ENCODE results near the gene EFHD1.
"Not testable (repeated sequence)": the region's sequence is repeated elsewhere in the genome, so short reads cannot be mapped to it uniquely, and the experiment has no call there.

The EFHD1 gene

DNA sequence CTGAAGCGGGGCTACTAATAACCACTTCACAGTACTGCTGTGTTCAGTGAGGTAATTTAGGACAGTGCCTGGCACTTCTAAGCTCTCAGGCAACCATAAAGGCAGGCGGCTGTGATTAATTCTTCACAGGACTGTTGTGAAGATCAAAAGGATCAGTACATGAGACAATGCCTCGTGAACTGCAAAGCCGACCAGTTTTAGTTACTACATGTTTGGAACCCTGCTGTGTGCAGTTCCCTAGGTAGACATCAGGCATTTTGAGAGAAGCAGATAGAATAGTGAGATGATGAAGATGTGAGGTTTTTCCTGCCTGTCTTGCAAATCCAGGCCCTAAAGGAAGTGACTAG, 19.1 kb downstream of the EFHD1 start:
- no peak for DNase-seq (ENCODE audit: low read depth)

DNA sequence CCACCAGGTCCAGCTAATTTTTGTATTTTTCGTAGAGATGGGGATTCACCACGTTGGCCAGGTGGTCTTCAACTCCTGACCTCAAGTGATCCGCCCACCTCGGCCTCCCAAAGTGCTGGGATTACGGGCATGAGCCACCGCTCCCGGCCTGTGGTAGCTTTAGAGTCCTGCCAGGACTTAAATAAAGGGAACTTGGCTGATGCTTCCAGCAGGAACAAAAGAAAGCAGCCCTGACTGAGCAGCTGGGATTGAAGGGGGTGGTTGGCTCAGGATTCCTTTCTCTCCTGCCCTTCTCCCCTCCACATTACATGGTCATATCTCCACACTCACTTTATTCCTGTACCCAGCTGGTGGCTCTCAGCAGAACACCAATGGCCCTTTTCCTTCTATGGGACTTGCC, 20.0 kb downstream of the EFHD1 start:
- DNase-seq (ENCODE audit: low read depth) = no peak

DNA sequence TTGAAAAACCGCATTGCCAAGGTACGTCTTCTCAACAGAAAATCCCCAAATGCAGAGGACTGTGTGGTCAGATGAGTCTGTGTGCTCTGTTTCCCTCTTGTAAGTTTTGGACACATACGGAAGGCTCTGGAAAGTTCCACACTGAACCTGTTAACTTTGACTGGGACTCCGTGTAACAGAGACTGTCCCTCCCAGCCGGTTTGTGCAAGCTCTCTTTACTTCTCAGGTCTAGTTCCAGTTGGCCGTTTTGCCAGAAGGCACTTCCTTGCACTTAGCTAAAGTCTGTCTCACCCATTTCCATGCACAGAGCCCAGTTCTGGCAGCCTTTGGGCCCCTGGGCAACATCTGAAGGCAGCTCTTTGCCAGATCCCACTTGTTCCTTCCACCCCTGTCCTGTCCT, 22.0 kb downstream of the EFHD1 start:
- no peak for DNase-seq (ENCODE audit: low read depth)

DNA sequence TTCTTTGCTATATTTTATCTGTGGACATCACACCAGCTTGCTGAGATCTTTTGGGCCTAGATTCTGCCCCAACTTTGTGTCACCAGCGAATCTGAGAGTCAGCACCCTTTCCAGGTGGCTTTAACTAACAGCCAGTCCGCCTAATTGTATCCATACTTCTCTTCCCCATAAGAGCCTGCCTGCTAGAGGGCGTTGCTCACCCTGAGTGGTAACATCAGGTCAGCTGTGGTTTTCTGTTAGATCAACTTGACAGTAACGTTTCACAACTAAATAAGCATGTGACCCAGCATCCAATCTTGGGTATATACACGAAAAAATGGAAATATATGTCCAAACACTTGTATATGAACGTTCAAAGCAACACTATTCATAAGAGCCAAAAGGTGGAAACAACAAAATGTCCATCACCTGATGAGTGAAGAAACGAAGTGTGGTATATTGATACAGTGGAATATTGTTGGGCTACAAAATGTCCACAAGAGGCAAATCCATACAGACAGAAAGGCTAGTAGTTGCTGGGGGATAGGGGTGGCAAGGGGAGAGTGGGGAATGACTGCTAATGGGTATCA, 24.9 kb downstream of the EFHD1 start:
- DNase-seq (ENCODE audit: low read depth) = no peak

DNA sequence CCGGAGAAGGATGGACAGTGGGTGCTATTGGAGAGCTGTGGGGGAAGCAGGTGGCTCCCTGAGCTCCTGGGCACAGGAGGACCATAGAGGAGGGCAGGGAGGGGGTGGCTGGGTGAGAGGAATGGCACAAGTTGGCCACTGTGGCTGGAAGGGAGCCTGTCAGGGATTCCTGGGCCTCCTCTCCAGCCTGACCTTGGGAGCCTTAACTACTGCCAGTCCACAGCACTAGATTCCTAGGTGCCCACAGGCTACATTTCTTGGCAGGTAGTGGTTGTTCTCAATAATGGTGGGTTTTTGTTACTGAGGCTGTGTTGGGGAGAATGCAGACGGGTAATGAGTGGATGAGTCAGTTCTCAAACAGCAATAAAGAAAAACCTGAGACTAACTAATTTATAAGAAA, 26.0 kb downstream of the EFHD1 start:
- no peak for DNase-seq (ENCODE audit: low read depth)

DNA sequence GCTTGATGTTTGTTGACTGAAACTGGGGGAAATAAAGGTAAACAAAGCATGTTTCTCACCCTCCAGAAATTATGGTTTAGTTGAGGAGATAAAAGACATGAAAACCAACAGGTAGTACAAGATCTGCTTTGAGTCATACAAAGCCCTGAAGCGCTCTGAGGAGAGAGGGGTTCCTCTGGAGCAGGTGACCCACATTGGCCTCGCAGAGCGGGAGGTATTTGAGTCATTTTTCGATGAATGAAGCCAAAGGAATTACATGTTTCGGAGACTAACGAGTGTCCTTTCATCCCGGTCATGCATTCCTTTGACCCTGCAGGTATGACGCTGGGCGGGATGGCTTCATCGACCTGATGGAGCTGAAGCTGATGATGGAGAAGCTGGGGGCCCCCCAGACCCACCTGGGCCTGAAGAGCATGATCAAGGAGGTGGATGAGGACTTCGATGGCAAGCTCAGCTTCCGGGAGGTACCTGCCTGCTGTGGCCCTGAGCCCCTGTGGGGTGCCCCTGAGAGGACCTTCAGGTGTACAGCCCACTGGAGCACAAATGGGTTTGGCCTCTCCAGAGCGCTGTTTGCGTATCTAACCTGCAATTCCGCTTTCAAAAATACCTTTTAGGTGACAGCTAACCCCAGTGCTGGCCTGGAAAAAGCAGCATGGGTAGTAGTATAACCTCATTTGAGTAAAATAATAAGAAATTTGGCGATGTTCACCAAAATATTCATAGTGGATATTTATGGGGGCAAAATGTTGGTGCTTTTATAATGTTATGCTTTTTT, 29.3 kb downstream of the EFHD1 start:
- DNase-seq (ENCODE audit: low read depth) = no peak

DNA sequence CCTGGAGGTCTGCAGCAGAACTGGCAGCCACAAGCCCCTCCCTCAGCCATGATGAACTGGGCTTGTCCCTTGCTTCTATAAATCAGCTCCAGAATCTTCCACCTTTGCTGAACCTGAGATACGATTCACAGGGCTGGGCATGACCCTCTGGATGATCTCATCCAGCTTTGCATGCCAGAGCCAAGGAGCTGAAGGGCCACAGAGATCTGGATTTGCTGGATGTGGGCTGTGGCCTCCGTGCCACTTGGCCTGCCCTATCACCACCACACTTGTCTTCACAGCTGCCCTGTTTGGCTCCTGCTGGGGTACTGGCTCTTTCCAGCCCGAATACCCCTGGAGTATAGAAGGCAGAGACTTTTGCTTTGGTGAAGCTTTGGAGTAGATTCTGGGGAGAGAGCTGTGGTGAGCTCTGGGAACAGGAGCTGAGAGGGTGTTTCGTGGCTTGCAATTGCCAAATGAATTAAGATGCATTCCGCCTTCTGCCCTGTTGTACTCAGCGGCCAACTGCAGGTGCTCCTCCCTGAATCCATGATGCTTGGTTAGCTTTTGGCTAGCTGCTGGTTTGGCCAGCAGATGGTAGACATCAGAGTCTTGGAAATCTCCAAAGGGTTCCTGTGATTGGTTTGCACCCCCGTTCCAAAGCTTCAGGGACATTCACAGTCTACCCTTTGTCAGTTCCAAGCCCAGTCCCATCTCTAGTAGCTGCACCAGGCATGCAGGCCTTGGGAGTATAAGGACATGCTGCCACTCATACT, 32.8 kb downstream of the EFHD1 start:
- no peak for DNase-seq (ENCODE audit: low read depth)

DNA sequence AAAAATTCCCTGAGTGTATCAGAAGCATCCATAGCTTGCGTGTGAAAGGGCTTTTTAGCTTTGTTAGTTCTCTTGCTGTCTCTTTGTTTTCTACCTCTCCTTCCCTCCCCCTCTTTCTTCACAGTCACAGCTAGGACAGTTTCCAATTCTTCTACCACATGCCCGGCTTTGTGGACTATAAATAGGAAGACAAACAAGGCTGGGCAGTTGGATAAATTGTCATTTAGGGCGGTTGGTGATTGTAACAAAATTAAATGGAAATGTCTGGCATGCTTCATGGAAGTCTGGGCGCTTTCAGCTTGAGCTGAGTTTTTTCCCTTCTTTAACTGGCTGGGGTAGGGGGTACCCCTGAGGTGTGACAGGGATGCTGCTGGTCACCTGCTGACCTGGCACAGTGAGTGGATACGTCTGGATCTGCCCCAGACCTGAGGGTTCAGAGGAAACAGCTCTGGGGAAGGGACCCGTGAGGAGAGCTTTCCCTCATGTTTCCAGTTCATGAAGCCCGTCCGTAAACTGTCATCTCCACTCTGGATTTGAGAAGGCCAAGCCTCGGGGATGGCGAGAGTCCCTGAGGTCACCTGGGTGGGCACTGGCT, 34.7 kb downstream of the EFHD1 start:
- DNase-seq (ENCODE audit: low read depth) = no peak

DNA sequence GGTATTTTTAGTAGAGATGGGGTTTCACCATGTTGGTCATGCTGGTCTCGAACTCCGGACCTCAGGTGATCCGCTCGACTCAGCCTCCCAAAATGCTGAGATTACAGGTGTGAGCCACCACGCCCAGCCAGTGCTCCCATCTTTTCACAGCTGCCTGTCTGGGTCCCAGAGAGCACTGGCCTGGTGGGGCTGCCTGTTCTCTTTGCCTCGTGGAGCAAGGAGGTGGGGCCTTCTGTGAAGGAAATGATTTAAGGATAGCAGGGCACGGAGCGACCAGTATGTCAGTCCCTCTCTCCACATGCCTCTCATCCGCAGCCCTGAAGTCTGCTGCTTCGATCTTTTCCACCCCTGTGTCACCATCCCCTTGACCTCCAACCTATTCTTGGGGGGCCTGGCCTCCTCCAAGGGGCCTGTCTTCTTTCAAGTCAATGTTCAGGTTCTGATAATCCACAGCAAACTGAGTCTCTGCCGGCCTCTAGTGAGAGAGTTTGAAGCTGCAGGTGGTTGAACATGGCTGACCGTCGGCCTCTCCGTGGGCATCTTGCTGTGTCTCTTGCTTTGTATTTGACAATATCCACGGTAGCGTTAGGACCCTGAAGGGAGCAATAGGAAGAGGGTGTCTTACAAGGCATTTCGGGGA, 35.5 kb downstream of the EFHD1 start:
- DNase-seq (ENCODE audit: low read depth) = no peak

DNA sequence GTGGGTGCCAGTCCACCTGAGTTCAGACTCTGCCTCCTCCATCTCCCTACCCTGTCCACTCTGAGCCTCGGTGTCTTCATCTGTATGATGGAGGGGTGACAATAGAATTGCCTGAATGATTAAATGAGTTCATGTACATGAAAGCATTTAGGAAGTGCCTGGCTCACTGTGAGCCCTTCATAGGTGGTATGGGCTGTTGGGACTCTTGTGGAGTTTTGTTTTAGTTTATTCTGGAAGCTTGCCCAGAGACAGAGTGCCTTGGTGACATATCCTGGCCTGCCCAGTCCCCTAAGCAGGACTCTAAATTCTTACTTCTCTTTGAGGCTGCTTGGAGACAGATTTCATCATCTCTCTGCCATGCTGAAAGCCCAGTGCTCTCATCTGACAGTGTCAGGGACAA, 39.2 kb downstream of the EFHD1 start:
- no peak for DNase-seq (ENCODE audit: low read depth)

DNA sequence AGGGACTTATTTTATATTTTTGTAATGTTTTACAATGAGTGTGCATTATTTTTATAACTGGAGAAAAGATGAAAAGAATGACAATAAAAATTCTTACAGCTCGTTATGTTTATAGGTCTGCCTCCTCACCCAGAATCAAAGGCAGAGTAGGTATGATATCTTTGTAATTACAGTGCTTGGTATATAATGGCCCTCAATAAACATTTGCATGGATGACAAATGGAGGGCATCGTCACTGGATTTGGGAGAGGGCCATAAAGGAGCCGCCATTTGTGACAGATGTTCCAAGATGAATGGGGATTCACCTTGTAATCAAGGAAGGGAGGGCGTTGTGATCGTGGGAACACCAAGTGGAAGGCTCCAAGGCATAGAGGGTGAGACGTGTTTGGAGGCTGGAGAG, 41.1 kb downstream of the EFHD1 start:
- no peak for DNase-seq (ENCODE audit: low read depth)

DNA sequence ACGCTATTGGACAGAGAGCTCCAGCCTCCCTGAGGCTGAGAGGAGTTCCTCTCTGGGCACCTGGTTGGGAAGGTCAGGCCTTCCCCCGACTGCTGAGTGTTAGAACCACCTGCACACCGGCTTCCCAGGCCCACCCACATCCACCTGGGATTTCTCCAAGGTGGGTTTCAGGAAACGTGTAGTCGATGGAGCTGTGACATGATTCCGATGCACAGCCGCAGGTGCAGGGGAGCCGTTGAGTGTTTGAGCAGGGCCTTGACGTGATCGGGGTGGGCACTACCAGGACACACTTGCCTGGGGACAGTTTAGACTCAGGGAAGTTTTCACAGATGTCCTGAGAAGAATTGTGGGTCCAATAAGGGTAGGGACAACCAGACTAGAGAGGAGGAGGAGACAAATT, 42.0 kb downstream of the EFHD1 start:
- DNase-seq (ENCODE audit: low read depth) = no peak

DNA sequence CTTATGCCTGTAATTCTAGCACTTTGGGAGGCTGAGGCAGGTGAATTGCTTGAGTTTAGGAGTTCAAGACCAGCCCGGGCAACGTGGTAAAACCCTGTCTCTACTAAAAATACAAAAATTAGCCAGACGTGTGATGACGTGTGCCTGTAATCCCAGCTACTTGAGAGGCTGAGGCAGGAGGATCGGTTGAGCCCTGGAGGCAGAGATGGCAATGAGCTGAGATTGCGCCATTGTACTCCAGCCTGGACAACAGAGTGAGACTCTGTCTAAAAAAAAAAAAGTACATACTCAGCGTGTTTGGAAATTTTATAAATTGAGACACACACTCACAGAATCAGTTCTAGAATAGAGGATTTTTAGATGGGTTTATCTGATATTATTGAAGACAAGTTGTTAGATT, 46.6 kb downstream of the EFHD1 start:
- DNase-seq (ENCODE audit: low read depth) = no peak

DNA sequence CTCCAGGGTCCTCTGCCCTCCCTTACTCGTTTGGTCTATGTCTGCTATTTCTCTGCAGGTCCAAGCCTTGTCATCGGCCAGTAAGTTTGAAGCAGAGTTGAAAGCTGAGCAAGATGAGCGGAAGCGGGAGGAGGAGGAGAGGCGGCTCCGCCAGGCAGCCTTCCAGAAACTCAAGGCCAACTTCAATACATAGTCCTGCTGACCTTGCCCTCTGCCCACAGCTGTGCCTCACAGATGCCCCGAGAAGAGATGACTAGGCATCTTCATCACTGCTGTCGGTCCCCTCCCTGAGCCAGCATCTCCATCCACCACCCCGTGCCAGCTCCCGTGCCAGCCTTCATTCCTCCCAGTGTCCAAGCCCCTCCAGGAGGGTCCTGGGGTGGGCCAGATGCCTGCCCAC, 48.1 kb downstream of the EFHD1 start:
- DNase-seq (ENCODE audit: low read depth) = no peak

DNA sequence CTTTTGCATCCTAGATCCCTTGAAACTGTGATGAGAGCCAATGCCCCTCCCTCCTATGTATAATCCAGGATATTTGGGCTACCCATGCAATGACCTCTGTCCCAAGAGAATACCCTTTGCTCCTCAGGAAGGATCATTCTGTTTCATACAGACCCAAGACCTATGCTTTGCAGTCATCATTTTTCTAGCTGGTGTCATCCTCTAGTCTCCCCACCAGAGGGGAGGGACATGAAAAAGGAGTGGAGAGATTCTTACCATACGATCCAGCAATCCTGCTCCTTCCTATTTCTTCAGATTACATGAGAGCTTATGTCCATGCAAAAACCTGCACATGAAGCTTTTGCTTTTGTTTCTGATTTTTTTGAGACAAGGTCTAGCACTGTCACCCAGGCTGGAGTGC, 50.0 kb downstream of the EFHD1 start:
- DNase-seq (ENCODE audit: low read depth) = no peak

DNA sequence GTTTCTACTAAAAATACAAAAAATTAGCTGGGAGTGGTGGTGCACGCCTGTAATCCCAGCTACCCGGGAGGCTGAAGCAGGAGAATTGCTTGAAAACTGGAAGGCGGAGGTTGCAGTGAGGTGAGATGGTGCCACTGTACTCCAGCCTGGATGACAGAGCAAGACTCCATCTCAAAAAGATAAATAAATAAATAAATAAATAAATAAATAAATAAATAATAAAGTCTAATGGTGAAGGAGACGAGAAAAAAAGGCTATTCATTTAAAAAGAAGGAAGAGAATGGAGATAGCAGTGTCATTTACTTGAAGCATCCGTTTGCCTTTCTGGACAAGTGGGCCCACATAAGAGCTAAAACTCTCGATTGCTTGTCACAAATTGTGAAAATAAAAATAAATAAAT, 52.0 kb downstream of the EFHD1 start:
- not testable (repeated sequence) for DNase-seq (ENCODE audit: low read depth)

DNA sequence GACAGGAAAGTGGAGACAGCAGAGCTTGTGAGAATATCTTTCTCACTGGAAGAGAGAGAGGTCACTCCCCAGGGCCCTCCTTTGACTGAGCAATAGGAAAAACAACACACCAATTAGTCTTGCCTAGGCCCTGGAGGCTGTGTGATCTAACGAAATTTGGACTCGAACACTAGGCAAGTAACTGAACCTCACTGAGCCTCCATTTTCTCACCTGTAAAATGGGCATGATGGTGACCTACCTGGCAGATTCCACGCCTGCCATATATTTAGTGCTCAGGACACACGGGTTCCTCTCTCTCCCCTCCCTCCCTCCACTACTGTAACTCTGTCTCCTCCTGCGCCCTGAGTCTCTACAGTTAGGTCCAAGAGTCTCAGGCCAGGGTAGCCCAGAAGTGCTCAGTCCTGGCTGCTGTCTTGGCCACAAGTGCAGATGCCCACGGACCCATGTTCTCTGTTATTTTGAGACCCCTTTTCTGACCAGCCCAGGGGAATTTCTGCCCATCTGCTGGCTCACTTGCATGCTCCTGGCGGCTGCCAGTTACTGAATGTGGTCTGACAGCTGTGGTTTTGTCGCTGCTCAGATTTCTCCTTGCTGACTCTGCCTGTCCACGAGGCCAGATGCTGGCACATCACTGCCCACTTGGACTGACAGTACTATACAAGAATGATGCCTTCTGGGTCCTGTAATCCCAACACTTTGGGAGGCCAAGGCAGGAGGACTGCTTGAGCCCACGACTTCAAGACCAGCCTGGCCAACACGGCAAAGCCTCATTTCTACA, 54.2 kb downstream of the EFHD1 start:
- no peak for DNase-seq (ENCODE audit: low read depth)

DNA sequence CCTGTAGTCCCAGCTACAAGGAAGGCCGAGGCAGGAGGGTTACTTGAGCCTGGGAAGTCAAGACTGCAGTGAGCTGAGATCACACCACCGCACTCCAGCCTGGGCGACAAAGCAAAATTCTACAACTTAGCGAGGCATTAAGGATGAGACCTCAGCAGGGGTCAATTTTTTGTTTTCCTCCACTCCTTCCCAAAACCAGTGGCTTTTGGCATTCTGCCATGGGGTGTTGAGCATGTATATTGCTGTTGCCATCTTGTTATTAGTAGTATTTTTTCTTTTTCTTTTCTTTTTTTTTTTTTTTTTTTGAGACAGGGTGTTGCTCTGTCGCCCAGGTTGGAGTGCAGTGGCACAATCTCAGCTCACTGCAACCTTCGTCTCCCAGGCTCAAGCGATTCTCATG, 54.8 kb downstream of the EFHD1 start:
- no peak for DNase-seq (ENCODE audit: low read depth)

DNA sequence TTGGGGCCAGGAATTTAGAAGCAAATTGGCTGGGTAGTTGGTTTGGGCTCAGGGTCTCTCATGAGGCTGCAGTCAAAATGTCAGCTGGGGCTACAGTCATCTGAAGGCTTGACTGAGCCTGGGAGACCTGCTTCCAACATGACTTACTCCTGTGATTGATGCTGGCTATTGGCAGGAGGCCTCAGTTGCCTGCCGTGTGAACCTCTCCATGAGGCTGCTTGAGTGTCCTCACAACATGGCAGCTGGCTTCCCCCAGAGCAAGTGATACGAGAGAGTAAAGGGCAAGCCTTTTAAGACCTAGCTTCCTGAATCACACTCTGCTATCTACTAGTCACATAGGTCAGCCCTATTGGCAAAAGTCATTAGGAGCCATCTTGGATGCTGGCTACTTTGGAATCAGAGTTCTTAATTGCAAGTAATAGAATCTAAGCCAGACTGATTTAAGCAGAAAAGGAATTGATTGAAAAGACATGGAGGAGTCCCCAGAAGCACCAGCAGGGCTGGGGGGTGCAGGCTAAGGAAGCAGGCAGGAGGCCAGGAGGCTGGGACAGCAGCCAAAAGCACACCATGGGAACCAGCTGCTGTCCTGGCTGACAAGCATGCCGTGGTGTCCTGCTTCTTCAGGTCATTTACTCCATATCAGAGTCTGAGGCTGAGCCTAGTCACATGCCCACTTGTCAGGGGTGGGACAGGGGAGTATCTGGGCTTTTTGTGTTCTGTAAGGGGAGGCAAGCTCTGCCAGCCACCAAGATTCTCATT, 55.9 kb downstream of the EFHD1 start:
- DNase-seq (ENCODE audit: low read depth) = no peak

DNA sequence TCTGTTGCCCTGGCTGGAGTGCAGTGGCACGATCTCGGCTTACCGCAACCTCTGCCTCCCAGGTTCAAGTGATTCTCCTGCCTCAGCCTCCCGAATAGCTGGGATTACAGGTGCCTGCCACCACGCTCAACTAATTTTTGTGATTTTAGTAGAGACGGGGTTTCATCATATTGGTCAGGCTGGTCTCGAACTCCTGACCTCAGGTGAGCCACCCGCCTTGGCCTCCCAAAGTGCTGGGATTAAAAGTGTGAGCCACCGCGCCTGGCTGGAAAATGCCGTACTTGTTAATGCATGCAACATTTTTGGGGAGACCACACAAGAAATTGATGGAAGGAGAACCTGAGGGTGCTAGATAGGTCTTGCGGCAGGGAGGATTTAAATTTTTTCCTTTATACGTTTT, 57.7 kb downstream of the EFHD1 start:
- DNase-seq (ENCODE audit: low read depth) = not testable (repeated sequence)

DNA sequence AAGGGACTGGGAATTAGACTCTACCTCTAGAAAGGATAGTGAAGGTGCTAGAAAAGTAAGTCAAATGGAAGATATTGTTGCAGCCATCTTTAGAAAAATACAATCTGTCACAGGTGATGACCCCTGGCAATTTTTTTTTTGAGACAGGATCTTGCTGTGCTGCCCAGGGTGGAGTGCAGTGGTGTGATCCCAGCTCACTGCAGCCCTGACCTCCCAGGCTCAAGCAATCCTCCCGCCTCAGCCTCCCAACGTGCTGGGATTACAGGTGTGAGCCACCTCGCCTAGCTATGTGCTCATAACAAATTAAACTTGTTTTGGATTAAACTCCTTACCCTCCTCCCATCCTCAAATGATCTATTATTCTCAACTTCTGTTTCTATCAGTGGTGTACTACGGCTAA, 59.9 kb downstream of the EFHD1 start:
- no peak for DNase-seq (ENCODE audit: low read depth)

Measured in activated T-cell treated with anti-CD3 and anti-CD28 coated beads for 1 hour (primary cell).